Cardiac muscle cell (in vitro differentiated cells and primary cell): ENCODE results near the gene TMOD1. TPM values are rescaled to one million over a fixed set of nuclear protein-coding genes. Genes with fewer than 3 reads are reported as not detected.
A peak's percentile ranks its signal among the peaks of the same experiment; 100 is the strongest.
"Not testable (repeated sequence)": the region's sequence is repeated elsewhere in the genome, so short reads cannot be mapped to it uniquely, and the experiment has no call there.

Source experiments
- DNase-seq, 2 donors: peaks; one replicate each; pipeline versions ENCODE4 v3.0.0 to v3.0.0-alpha.2; 2010 to 2017; ENCODE audit warnings: low read depth in 1 of 2, low spot score in 1 of 2
- H3K27ac ChIP-seq: fragments of 200-600 bp; sonication (generic); 2 replicates; pipeline ENCODE4 v1.5.1; 2016
- H3K27me3 ChIP-seq: fragments of 200-600 bp; sonication (generic); 2 replicates; pipeline ENCODE4 v1.6.0; 2016; ENCODE audit warnings: control low read depth
- H3K36me3 ChIP-seq: fragments of 200-600 bp; sonication (generic); 2 replicates; pipeline ENCODE4 v1.5.1; 2016; ENCODE audit warnings: control low read depth
- H3K4me1 ChIP-seq: fragments of 200-600 bp; sonication (generic); 2 replicates; pipeline ENCODE4 v1.8.1; 2017; ENCODE audit warnings: low read depth, mild to moderate bottlenecking, mixed run types
- H3K4me3 ChIP-seq: fragments of 200-600 bp; sonication (generic); 2 replicates; pipeline ENCODE4 v1.5.1; 2016; ENCODE audit warnings: mild to moderate bottlenecking
- H3K9me3 ChIP-seq: fragments of 200-600 bp; sonication (generic); 2 replicates; pipeline ENCODE4 v1.5.1; 2017; ENCODE audit warnings: low read depth, mild to moderate bottlenecking, control low read depth
- CTCF ChIP-seq: IDR thresholded peaks from 2 replicates; pipeline ENCODE4 v1.5.1; 2012; ENCODE audit warnings: low read depth, mild to moderate bottlenecking, low read length
- polyA plus RNA-seq: library from polyadenylated mRNA; unstranded; fragments of >200 nt; fragmentation: Nextera tagmentation; extraction: Ambion mirVana; gene quantifications from 2 replicates; pipeline ENCODE4 v1.2.1, GENCODE V29; 2016
- total RNA-seq: library from RNA; depleted of rRNA; stranded (reverse); fragments of >200 nt; gene quantifications from 2 replicates; pipeline ENCODE4 v1.2.3, GENCODE V29; 2016

TMOD1 gene
- total and polyA plus RNA-seq, 2 experiments from 2014 or later, result 75.7 to 168 TPM

DNA sequence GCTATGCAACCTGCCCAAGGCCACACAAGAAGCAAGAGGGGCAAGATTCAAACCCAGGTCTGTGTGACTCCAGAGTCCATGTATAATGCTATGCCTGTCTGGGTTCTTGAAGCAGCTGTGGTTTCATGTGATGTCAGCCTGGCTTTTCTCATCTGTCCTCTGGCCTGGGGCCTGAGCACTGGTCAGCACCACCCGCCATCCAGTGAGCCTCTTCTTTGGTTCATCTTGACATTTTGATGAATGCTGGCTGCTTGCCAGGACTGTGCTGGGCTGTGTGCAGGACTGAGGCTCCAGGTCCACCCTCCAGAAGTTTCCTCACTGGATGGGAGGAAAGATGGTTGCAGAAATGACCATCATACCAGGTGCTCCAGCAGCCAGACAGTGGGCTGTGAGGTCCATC, 70.2 kb downstream of the TMOD1 start:
- no peak overlapping the region for H3K4me3 ChIP-seq
- H3K27me3 ChIP-seq, result no peaks in the 10 kb centered on the region
- peak in 1 of 2 donors; percentile 36 for DNase-seq
- no peak for TF ChIP-seq CTCF
- H3K9me3 ChIP-seq, result no peaks in the 10 kb centered on the region
- H3K36me3 ChIP-seq, result peaks cover 45% of the 10 kb centered on the region
- no peak overlapping the region for H3K27ac ChIP-seq
- no peaks in the 10 kb centered on the region for H3K4me1 ChIP-seq

GRCh38 chr9:97572196-97572891, 70.9 kb downstream of the TMOD1 start:
- H3K36me3 ChIP-seq, result peaks cover 42% of the 10 kb centered on the region
- H3K4me1 ChIP-seq, result no peaks in the 10 kb centered on the region
- H3K4me3 ChIP-seq, result no peak overlapping the region
- H3K27ac ChIP-seq, result peak overlapping the region; percentile 45
- H3K9me3 ChIP-seq, result no peaks in the 10 kb centered on the region
- TF ChIP-seq CTCF, result no peak
- no peak for DNase-seq
- no peaks in the 10 kb centered on the region for H3K27me3 ChIP-seq

GRCh38 chr9:97572892-97573365, 71.5 kb downstream of the TMOD1 start:
- DNase-seq, result no peak
- peak overlapping the region; percentile 45 for H3K27ac ChIP-seq
- no peaks in the 10 kb centered on the region for H3K27me3 ChIP-seq
- no peak for TF ChIP-seq CTCF
- no peaks in the 10 kb centered on the region for H3K4me1 ChIP-seq
- no peak overlapping the region for H3K4me3 ChIP-seq
- H3K36me3 ChIP-seq, result peaks cover 38% of the 10 kb centered on the region
- H3K9me3 ChIP-seq, result no peaks in the 10 kb centered on the region

DNA sequence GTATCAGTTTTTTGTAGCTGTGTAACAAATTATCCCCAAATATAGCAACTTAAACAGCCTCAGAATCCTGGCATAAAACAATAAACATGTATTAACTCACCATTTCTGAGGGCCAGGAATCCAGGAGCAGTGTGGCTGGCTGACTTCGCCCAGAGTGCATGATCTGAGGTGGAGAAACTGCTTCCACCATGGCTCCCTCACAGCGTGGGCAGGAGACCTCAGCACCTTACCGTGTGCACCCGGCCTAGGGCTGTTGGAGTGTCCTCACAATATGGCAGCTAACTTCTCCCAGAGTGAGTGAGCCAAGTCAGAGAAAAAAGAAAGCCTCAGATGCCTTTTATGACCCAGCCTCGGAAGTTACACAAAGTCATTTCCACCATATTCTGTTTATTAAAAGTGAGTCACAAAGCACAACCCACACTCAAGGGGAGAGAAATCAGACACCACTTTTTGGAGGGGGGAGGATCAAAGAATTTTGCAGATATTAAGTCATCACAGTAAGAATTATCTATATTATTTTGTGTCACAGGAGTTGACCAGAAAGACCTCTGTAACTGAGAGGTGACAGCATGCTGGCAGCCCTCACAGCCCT, 72.1 kb downstream of the TMOD1 start:
- TF ChIP-seq CTCF, result no peak
- H3K9me3 ChIP-seq, result no peaks in the 10 kb centered on the region
- H3K27ac ChIP-seq, result peak overlapping the region; percentile 45
- DNase-seq, result no peak
- peaks cover 38% of the 10 kb centered on the region for H3K36me3 ChIP-seq
- H3K27me3 ChIP-seq, result no peaks in the 10 kb centered on the region
- no peak overlapping the region for H3K4me3 ChIP-seq
- H3K4me1 ChIP-seq, result no peaks in the 10 kb centered on the region

GRCh38 chr9:97574101-97574571, 72.7 kb downstream of the TMOD1 start:
- H3K36me3 ChIP-seq, result peaks cover 32% of the 10 kb centered on the region
- not testable (repeated sequence) for H3K27ac ChIP-seq, H3K4me1 ChIP-seq, H3K4me3 ChIP-seq, H3K27me3 ChIP-seq, H3K9me3 ChIP-seq, DNase-seq

DNA sequence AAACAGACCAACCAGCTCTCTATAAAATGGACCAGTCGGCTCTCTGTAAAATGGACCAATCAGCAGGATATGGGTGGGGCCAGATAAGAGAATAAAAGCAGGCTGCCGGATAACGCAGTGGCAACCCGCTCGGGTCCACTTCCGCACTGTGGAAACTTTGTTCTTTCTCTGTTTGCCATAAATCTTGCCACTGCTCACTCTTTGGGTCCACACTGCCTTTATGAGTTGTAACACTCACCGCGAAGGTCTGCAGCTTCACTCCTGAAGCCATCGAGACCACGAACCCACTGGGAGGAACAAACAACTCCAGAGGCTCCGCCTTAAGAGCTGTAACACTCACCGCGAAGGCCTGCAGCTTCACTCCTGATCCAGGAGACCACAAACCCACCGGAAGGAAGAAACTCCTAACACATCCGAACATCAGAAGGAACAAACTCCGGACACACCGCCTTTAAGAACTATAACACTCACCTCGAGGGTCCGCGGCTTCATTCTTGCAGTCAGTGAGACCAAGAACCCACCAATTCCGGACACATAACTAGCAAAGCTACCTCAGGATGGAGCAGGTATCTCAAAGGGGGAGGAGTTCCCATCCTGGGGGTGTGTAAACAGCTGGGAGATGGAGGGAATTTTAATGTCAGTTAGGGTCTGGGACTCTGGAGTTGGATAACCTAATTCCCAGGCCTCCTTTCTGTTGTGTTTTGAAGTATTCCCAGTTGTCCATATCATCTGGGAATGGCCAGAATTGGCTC, 73.6 kb downstream of the TMOD1 start:
- H3K36me3 ChIP-seq, result peaks cover 23% of the 10 kb centered on the region
- not testable (repeated sequence) for H3K4me3 ChIP-seq, H3K27me3 ChIP-seq, H3K27ac ChIP-seq, DNase-seq, H3K9me3 ChIP-seq, H3K4me1 ChIP-seq
